ENCODE results near the gene HP.

Gene HP

GRCh38 chr16:72098936-72099335 lies 44.6 kb downstream of the HP start:
- H3K27me3 ChIP-seq (replicated peaks), result no peaks in the 10 kb centered on the region
- H3K36me3 ChIP-seq (replicated peaks), result peaks cover 64% of the 10 kb centered on the region
- no peak overlapping the region for H3K4me3 ChIP-seq (ENCODE audit: low read depth, low read length)
- in situ Hi-C loops (cut with HindIII; ENCODE audit: low pct_ligation_motif_present, low sequenced_read_pairs), result no loop called here
- TF ChIP-seq CTCF (IDR thresholded peaks at IDR 0.05; ENCODE audit: low read depth, low read length, missing control alignments), result no peak
- no peak for DNase-seq
- no peak overlapping the region for H3K27ac ChIP-seq

GRCh38 chr16:72099377-72099818 lies 45.1 kb downstream of the HP start:
- peak; percentile 68 for DNase-seq
- H3K4me3 ChIP-seq (ENCODE audit: low read depth, low read length), result no peak overlapping the region
- H3K27me3 ChIP-seq (replicated peaks), result no peaks in the 10 kb centered on the region
- H3K36me3 ChIP-seq (replicated peaks), result peaks cover 69% of the 10 kb centered on the region
- no peak overlapping the region for H3K27ac ChIP-seq
- peak; percentile 69 for TF ChIP-seq CTCF (IDR thresholded peaks at IDR 0.05; ENCODE audit: low read depth, low read length, missing control alignments)
- in situ Hi-C loops (cut with HindIII; ENCODE audit: low pct_ligation_motif_present, low sequenced_read_pairs), result no loop called here

- no peak overlapping the region for H3K4me3 ChIP-seq (ENCODE audit: low read depth, low read length)
- TF ChIP-seq CTCF (IDR thresholded peaks at IDR 0.05; ENCODE audit: low read depth, low read length, missing control alignments), result no peak
- no peak for DNase-seq
- H3K36me3 ChIP-seq (replicated peaks), result peaks cover 84% of the 10 kb centered on the region
- no peaks in the 10 kb centered on the region for H3K27me3 ChIP-seq (replicated peaks)
- in situ Hi-C loops (cut with HindIII; ENCODE audit: low pct_ligation_motif_present, low sequenced_read_pairs), result no loop called here
- H3K27ac ChIP-seq, result no peak overlapping the region
Measured at GRCh38 chr16:72101195-72101594, 46.9 kb downstream of the HP start.

GRCh38 chr16:72104905-72105304 lies 50.6 kb downstream of the HP start:
- in situ Hi-C loops (cut with HindIII; ENCODE audit: low pct_ligation_motif_present, low sequenced_read_pairs), result no loop called here
- Histone ChIP-seq H3K4me3 (ENCODE audit: low read depth, low read length) (no peak overlapping the region), H3K27me3 (replicated peaks) (no peaks in the 10 kb centered on the region), H3K36me3 (replicated peaks) (peaks cover 87% of the 10 kb centered on the region), H3K27ac (no peak overlapping the region)
- TF ChIP-seq CTCF (IDR thresholded peaks at IDR 0.05; ENCODE audit: low read depth, low read length, missing control alignments), result no peak
- no peak for DNase-seq

GRCh38 chr16:72105978-72106377 lies 51.7 kb downstream of the HP start:
- Histone ChIP-seq H3K4me3 (ENCODE audit: low read depth, low read length) (no peak overlapping the region), H3K27ac (no peak overlapping the region), H3K27me3 (replicated peaks) (no peaks in the 10 kb centered on the region), H3K36me3 (replicated peaks) (peaks cover 87% of the 10 kb centered on the region)
- no peak for DNase-seq
- no peak for TF ChIP-seq CTCF (IDR thresholded peaks at IDR 0.05; ENCODE audit: low read depth, low read length, missing control alignments)
- in situ Hi-C loops (cut with HindIII; ENCODE audit: low pct_ligation_motif_present, low sequenced_read_pairs), result no loop called here

GRCh38 chr16:72107371-72107770 lies 53.1 kb downstream of the HP start:
- DNase-seq, result no peak
- Histone ChIP-seq H3K27ac (no peak overlapping the region), H3K27me3 (replicated peaks) (no peaks in the 10 kb centered on the region), H3K4me3 (ENCODE audit: low read depth, low read length) (no peak overlapping the region), H3K36me3 (replicated peaks) (peaks cover 91% of the 10 kb centered on the region)
- no peak for TF ChIP-seq CTCF (IDR thresholded peaks at IDR 0.05; ENCODE audit: low read depth, low read length, missing control alignments)
- in situ Hi-C loops (cut with HindIII; ENCODE audit: low pct_ligation_motif_present, low sequenced_read_pairs), result no loop called here
